ENCODE measurements around the gene CCDC187.

Gene CCDC187

GRCh38 chr9:136340356-136341041 is 36.6 kb upstream of the CCDC187 start:
- DNase-seq (ENCODE audit: insufficient read length, low spot score) (no peak), FAIRE-seq (no peak)

- DNase-seq (ENCODE audit: insufficient read length, low spot score) = no peak
- FAIRE-seq = no peak
Measured at GRCh38 chr9:136339958-136340310, 36.0 kb upstream of the CCDC187 start.

GRCh38 chr9:136339173-136339957 is 35.5 kb upstream of the CCDC187 start:
- DNase-seq (ENCODE audit: insufficient read length, low spot score) (no peak), FAIRE-seq (no peak)

- no peak for FAIRE-seq
- DNase-seq (ENCODE audit: insufficient read length, low spot score) = no peak
Measured at GRCh38 chr9:136338511-136338910, 34.6 kb upstream of the CCDC187 start.

GRCh38 chr9:136337416-136338395 is 33.8 kb upstream of the CCDC187 start:
- DNase-seq (ENCODE audit: insufficient read length, low spot score) (no peak), FAIRE-seq (no peak)

GRCh38 chr9:136336881-136337280 is 33.0 kb upstream of the CCDC187 start:
- DNase-seq (ENCODE audit: insufficient read length, low spot score) (no peak), FAIRE-seq (no peak)

GRCh38 chr9:136336156-136336870 is 32.4 kb upstream of the CCDC187 start:
- DNase-seq (ENCODE audit: insufficient read length, low spot score) (no peak), FAIRE-seq (no peak)

- FAIRE-seq (no peak), DNase-seq (ENCODE audit: insufficient read length, low spot score) (no peak)
Measured at GRCh38 chr9:136335296-136336155, 31.6 kb upstream of the CCDC187 start.

GRCh38 chr9:136334541-136334940 is 30.6 kb upstream of the CCDC187 start:
- FAIRE-seq (no peak), DNase-seq (ENCODE audit: insufficient read length, low spot score) (no peak)

GRCh38 chr9:136333486-136333885 is 29.6 kb upstream of the CCDC187 start:
- DNase-seq (ENCODE audit: insufficient read length, low spot score) = no peak
- no peak for FAIRE-seq

- DNase-seq (ENCODE audit: insufficient read length, low spot score) (no peak), FAIRE-seq (no peak)
Measured at GRCh38 chr9:136333045-136333444, 29.2 kb upstream of the CCDC187 start.

GRCh38 chr9:136332482-136332983 is 28.6 kb upstream of the CCDC187 start:
- FAIRE-seq = no peak
- DNase-seq (ENCODE audit: insufficient read length, low spot score) = no peak

GRCh38 chr9:136331556-136332481 is 27.9 kb upstream of the CCDC187 start:
- FAIRE-seq = no peak
- no peak for DNase-seq (ENCODE audit: insufficient read length, low spot score)

- FAIRE-seq = no peak
- no peak for DNase-seq (ENCODE audit: insufficient read length, low spot score)
Measured at GRCh38 chr9:136331030-136331429, 27.1 kb upstream of the CCDC187 start.

- FAIRE-seq = no peak
- DNase-seq (ENCODE audit: insufficient read length, low spot score) = no peak
Measured at GRCh38 chr9:136330406-136330990, 26.6 kb upstream of the CCDC187 start.

GRCh38 chr9:136329636-136330405 is 25.9 kb upstream of the CCDC187 start:
- no peak for DNase-seq (ENCODE audit: insufficient read length, low spot score)
- no peak for FAIRE-seq

- no peak for FAIRE-seq
- DNase-seq (ENCODE audit: insufficient read length, low spot score) = no peak
Measured at GRCh38 chr9:136329211-136329627, 25.3 kb upstream of the CCDC187 start.
